Cardiac fibroblast (primary cell): ENCODE measurements around the gene DAP.

ENCODE experiments used
- DNase-seq, 2 donors: peaks; one replicate each; pipeline versions ENCODE4 v3.0.0 to v3.0.0-alpha.2; 2010; ENCODE audit warnings: low read depth in 2 of 2
- H3K4me3 ChIP-seq, 2 donors: replicated peaks in 1 of 2; 1 replicate in 1 of 2; 2 replicates in 1 of 2; pipeline ENCODE4 v1.5.1; 2011; ENCODE audit warnings: low read depth in 2 of 2, low read length in 2 of 2, mild to moderate bottlenecking in 2 of 2, moderate library complexity in 1 of 2
- TF ChIP-seq, protein P1 (sequence below): IDR thresholded peaks from one replicate; pipeline ENCODE4 v1.5.1; 2011; ENCODE audit warnings: low read depth, mild to moderate bottlenecking, low read length, inconsistent platforms

Gene DAP

DNA sequence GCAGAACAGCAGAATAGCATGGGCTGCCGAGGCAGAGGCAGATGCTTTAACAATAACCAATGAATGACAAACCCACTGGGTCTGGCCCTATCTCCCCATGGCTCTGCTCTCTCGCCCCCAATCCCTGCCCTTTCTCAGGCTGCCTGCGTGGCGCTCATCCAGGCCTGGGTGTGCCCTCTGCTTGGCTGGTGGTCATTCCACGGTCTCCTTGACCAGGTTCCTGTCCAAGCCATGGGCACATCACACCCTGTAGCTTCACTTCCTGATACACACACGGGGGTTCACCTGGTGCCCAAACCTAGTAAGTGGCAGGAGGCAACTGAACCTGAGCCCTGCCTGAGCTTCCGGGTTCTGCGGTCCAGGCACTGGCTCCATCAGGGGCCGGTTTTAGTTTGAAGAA, 87.6 kb downstream of the DAP start:
- no peak overlapping the region for H3K4me3 ChIP-seq
- TF ChIP-seq, protein P1, sequence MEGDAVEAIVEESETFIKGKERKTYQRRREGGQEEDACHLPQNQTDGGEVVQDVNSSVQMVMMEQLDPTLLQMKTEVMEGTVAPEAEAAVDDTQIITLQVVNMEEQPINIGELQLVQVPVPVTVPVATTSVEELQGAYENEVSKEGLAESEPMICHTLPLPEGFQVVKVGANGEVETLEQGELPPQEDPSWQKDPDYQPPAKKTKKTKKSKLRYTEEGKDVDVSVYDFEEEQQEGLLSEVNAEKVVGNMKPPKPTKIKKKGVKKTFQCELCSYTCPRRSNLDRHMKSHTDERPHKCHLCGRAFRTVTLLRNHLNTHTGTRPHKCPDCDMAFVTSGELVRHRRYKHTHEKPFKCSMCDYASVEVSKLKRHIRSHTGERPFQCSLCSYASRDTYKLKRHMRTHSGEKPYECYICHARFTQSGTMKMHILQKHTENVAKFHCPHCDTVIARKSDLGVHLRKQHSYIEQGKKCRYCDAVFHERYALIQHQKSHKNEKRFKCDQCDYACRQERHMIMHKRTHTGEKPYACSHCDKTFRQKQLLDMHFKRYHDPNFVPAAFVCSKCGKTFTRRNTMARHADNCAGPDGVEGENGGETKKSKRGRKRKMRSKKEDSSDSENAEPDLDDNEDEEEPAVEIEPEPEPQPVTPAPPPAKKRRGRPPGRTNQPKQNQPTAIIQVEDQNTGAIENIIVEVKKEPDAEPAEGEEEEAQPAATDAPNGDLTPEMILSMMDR: no peak
- DNase-seq: no peak

DNA sequence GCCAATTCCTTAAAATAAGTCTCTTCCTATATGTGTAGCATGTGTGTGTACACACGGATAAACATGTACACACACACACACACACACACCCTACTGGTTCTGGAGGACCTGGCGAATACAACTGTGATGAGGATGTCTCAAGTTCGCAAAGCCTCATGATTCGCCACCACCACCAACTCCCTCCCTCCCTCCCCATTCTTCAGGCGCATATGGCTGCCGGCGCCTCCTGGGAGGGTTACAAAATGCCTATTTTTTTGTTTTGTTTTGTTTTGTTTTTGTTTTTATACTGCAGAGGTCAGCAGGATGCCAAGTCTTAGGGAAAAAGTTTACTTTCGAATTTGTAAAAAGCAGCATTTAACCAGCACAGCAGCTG, 88.0 kb downstream of the DAP start:
- DNase-seq: no peak
- TF ChIP-seq, protein P1: no peak
- no peak overlapping the region for H3K4me3 ChIP-seq

- H3K4me3 ChIP-seq: no peak overlapping the region
- no peak for DNase-seq
- TF ChIP-seq, protein P1: no peak
Observed at GRCh38 chr5:10672146-10673016, 88.7 kb downstream of the DAP start.

DNA sequence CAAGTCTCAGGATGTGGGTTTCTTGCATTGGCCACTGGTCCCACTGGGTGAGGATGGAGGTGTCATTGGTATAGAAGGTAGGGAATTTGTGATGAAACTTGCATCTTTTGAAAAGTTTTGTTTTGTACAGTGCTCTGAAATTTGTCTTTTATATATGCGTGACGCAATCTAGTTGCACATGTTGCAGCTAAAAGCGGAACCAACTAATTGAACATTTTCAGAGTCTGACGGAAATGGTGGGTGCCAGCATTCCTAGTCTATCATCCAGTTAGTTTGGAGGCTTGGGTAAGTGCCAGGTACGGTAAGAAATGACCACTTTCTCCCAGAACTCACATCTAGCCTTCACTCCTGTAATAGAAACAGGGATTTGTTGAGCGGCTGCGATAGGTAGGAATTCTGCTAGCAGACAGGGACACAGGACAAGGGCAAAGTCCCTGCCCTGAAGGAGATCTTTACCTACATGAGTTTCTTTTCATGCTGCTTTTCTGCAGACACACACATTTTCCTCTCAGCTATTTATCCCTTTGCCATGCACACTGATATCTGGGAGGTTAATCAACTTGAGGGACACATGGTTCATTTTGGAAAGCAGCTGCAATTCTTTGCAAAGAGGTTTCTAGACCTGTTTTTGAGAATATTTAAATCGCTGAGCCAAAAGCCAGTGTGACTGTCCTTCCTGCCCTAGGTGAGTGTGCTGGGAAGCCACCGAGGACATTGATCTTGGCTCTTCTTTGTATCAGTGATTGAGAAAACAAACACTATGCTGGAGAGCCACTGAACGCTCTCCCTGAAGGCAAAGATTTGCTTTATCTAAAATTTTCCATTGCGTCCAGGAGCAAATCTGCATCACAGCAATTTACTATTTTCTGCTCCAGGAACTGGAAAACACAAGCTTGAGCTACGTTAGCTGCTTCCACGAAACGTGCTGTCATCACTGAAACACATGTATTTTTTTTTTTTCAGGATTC, 89.7 kb downstream of the DAP start:
- TF ChIP-seq, protein P1: no peak
- DNase-seq: peak in 1 of 2 donors; percentile 57
- no peak overlapping the region for H3K4me3 ChIP-seq

DNA sequence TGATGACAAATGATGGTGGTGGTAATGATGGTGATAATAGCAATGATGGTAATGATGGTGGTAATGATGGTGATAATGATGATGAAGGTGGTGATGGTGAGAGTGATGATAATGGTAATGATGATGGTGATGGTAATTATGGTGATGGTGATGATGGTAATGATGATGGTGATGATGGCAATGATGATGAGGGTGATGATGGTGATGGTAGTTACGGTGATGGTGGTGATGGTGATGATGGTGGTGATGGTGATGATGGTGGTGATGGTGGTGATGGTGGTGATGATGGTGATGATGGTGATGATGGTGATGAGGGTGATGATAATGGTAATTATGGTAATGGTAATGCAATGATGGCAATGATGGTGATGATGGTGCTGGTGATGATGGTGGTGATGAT, 91.1 kb downstream of the DAP start:
- DNase-seq: no peak
- no peak overlapping the region for H3K4me3 ChIP-seq
- TF ChIP-seq, protein P1: no peak

DNA sequence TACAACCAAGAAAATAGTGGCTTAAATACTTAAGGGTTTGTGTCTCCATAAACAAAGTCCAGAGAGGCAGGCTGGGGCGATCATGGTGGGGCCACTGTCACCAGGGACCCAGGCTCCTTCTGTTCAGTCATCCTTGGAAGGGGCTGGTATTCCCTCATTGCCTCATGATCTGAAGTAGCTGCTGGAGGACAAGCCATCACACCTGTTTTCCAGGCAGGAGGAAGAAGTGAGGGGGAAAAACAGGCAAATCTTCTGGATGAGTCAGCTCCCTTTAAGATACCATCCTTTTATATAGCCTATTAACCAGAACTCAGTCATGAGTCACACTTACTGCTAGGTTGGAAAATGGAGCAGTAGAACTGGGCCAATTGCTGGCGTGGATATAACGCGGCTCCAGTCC, 92.3 kb downstream of the DAP start:
- peak in 1 of 2 donors; percentile 24 for DNase-seq

More for the DNA sequence above, 92.3 kb downstream of the DAP start:
- TF ChIP-seq, protein P1: no peak
- H3K4me3 ChIP-seq: no peak overlapping the region
